GM23338 (cell line): ENCODE measurements around the gene ANTXR2. TPM values are rescaled to one million over a fixed set of nuclear protein-coding genes. Genes with fewer than 3 reads are reported as not detected.

Experiments used
- ATAC-seq: fragments of 200-7000 bp; cut with Tn5 transposase; 3 replicates; pipeline ENCODE4 v1.9.1; 2020
- DNase-seq: peaks from one replicate; pipeline ENCODE4 v3.0.0-alpha.2; 2015; ENCODE audit warnings: low spot score
- H2AFZ ChIP-seq: fragments of 200-600 bp; sonication (generic); 2 replicates; pipeline ENCODE4 v1.8.0; 2016; ENCODE audit warnings: antibody characterized with exemption, mild to moderate bottlenecking, moderate library complexity
- H3F3A ChIP-seq: fragments of 200-600 bp; sonication (generic); replicated peaks from 2 replicates; pipeline ENCODE4 v1.8.0; 2017; ENCODE audit warnings: antibody characterized with exemption, mixed run types, low read depth
- H3K27ac ChIP-seq: fragments of 200-600 bp; sonication (generic); 2 replicates; pipeline ENCODE4 v1.6.1; 2016; ENCODE audit warnings: low read depth
- H3K27me3 ChIP-seq: fragments of 200-600 bp; sonication (generic); 2 replicates; pipeline ENCODE4 v1.8.0; 2016; ENCODE audit warnings: mild to moderate bottlenecking, mixed run types, moderate library complexity; ENCODE audit not compliant: insufficient read depth
- H3K36me3 ChIP-seq: fragments of 200-600 bp; sonication (generic); 2 replicates; pipeline ENCODE4 v1.8.0; 2016; ENCODE audit warnings: mild to moderate bottlenecking; ENCODE audit not compliant: insufficient read depth
- H3K4me1 ChIP-seq: fragments of 200-600 bp; sonication (generic); 2 replicates; pipeline ENCODE4 v1.8.0; 2016; ENCODE audit warnings: mild to moderate bottlenecking, moderate library complexity; ENCODE audit not compliant: insufficient read depth
- H3K4me2 ChIP-seq: fragments of 200-600 bp; sonication (generic); 2 replicates; pipeline ENCODE4 v1.7.1; 2017; ENCODE audit warnings: mixed run types
- H3K4me3 ChIP-seq: fragments of 200-600 bp; sonication (generic); 2 replicates; pipeline ENCODE4 v1.6.1; 2016; ENCODE audit warnings: mixed run types
- H3K79me2 ChIP-seq: fragments of 200-600 bp; sonication (generic); replicated peaks from 2 replicates; pipeline ENCODE4 v1.8.0; 2017; ENCODE audit warnings: mild to moderate bottlenecking; ENCODE audit not compliant: insufficient read depth
- H3K9me2 ChIP-seq: fragments of 200-600 bp; sonication (generic); 2 replicates; pipeline ENCODE4 v1.8.0; 2017; ENCODE audit not compliant: insufficient read depth
- H4K20me1 ChIP-seq: fragments of 200-600 bp; sonication (generic); replicated peaks from 2 replicates; pipeline ENCODE4 v1.8.0; 2017; ENCODE audit warnings: mild to moderate bottlenecking; ENCODE audit not compliant: insufficient read depth
- H3K27ac Mint-ChIP-seq: 2 replicates; pipeline ENCODE4 v1.8.0; 2020; ENCODE audit warnings: inconsistent platforms, mild to moderate bottlenecking, moderate library complexity, mixed read lengths
- H3K27me3 Mint-ChIP-seq: 3 replicates; pipeline ENCODE4 v1.8.0; 2022; ENCODE audit warnings: low read depth, mild to moderate bottlenecking, moderate library complexity, mixed read lengths, inconsistent platforms; ENCODE audit not compliant: insufficient read depth, poor library complexity
- H3K36me3 Mint-ChIP-seq: 3 replicates; pipeline ENCODE4 v1.8.0; 2021; ENCODE audit warnings: low read depth, mild to moderate bottlenecking, inconsistent platforms, moderate library complexity, mixed read lengths
- H3K4me1 Mint-ChIP-seq: 3 replicates; pipeline ENCODE4 v1.8.0; 2020; ENCODE audit warnings: mild to moderate bottlenecking, inconsistent platforms, mixed read lengths
- H3K4me3 Mint-ChIP-seq: 3 replicates; pipeline ENCODE4 v1.8.0; 2021; ENCODE audit warnings: moderate library complexity, mild to moderate bottlenecking, inconsistent platforms, mixed read lengths
- H3K9me3 Mint-ChIP-seq: 3 replicates; pipeline ENCODE4 v1.8.0; 2020; ENCODE audit warnings: moderate library complexity, mild to moderate bottlenecking, inconsistent platforms, mixed read lengths
- CREB1 ChIP-seq: fragments of 250-450 bp; sonication (Bioruptor Pico); IDR thresholded peaks from 2 replicates; pipeline ENCODE4 v1.5.0; 2020; ENCODE audit warnings: low read depth, mild to moderate bottlenecking, moderate library complexity
- CTCF ChIP-seq, 2 experiments: fragments of 200-600 bp in 1 of 2; sonication (generic) in 1 of 2; conservative IDR thresholded peaks; 2 replicates each; pipeline versions ENCODE4 v1.5.1 to v1.6.1; 2016 to 2017; ENCODE audit warnings: antibody characterized with exemption in 2 of 2, low read depth in 2 of 2, mild to moderate bottlenecking in 2 of 2, moderate library complexity in 1 of 2
- ETS1 ChIP-seq: IDR thresholded peaks from 2 replicates; pipeline ENCODE4 v1.6.1; 2016; ENCODE audit warnings: antibody characterized with exemption
- EZH2 ChIP-seq: fragments of 200-600 bp; sonication (generic); IDR thresholded peaks from one replicate; pipeline ENCODE4 v1.8.0; 2017; ENCODE audit warnings: antibody characterized with exemption, mild to moderate bottlenecking, low read depth; ENCODE audit not compliant: unreplicated experiment
- EZH2phosphoT487 ChIP-seq: fragments of 200-600 bp; sonication (generic); IDR thresholded peaks from one replicate; pipeline ENCODE4 v1.8.1; 2018; ENCODE audit warnings: antibody characterized with exemption; ENCODE audit not compliant: unreplicated experiment
- JUNB ChIP-seq: IDR thresholded peaks from one replicate; pipeline ENCODE4 v1.6.1; 2016; ENCODE audit warnings: antibody characterized with exemption; ENCODE audit not compliant: unreplicated experiment
- NANOG ChIP-seq: IDR thresholded peaks from 2 replicates; pipeline ENCODE4 v1.6.1; 2016; ENCODE audit warnings: antibody characterized with exemption, borderline replicate concordance
- POLR2AphosphoS5 ChIP-seq: IDR thresholded peaks from 2 replicates; pipeline ENCODE4 v1.6.1; 2016; ENCODE audit warnings: antibody characterized with exemption, low read depth
- REST ChIP-seq: IDR thresholded peaks from one replicate; pipeline ENCODE4 v1.6.1; 2018; ENCODE audit warnings: antibody characterized with exemption; ENCODE audit not compliant: unreplicated experiment
- STAT1 ChIP-seq: IDR thresholded peaks from one replicate; pipeline ENCODE4 v1.6.1; 2016; ENCODE audit warnings: antibody characterized with exemption; ENCODE audit not compliant: unreplicated experiment
- ZNF114 ChIP-seq: fragments of 250-450 bp; sonication (Bioruptor Pico); IDR thresholded peaks from 2 replicates; pipeline ENCODE4 v1.5.0; 2020; ENCODE audit warnings: mild to moderate bottlenecking, moderate library complexity
- ZNF331 ChIP-seq: fragments of 250-450 bp; sonication (Bioruptor Pico); IDR thresholded peaks from 2 replicates; pipeline ENCODE4 v1.5.0; 2020; ENCODE audit warnings: low read depth, mild to moderate bottlenecking, moderate library complexity
- ZNF462 ChIP-seq: fragments of 250-450 bp; sonication (Bioruptor Pico); IDR thresholded peaks from 2 replicates; pipeline ENCODE4 v1.5.0; 2020; ENCODE audit warnings: mild to moderate bottlenecking, moderate library complexity
- polyA plus RNA-seq: library from polyadenylated mRNA; unstranded; fragments of >200 nt; fragmentation: Nextera tagmentation; extraction: Ambion mirVana; gene quantifications from 2 replicates; pipeline ENCODE4 v1.2.1, GENCODE V29; 2016
- total RNA-seq: library from RNA; depleted of rRNA; stranded (reverse); fragments of >200 nt; shearing (Covaris generic); gene quantifications from 2 replicates; pipeline ENCODE4 v1.2.3, GENCODE V29; 2014

Gene ANTXR2
- total and polyA plus RNA-seq, 2 experiments from 2014 or later, result 2.0 to 5.3 TPM

GRCh38 chr4:79964020-79964399, 109.0 kb downstream of the ANTXR2 start:
- Mint-ChIP-seq H3K4me1 (peaks cover 19% of the 10 kb centered on the region; the same call in 2 of the 3 replicates), H3K36me3 (no peaks in the 10 kb centered on the region), H3K27me3 (peaks cover 12% of the 10 kb centered on the region), H3K4me3 (peak overlapping the region; percentile 80), H3K27ac (no peak overlapping the region), H3K9me3 (no peaks in the 10 kb centered on the region)
- peaks cover 4% of the 10 kb centered on the region; the same call in 1 of the 2 replicates for H3K4me1 ChIP-seq
- ATAC-seq (no peak; the same call in 2 of the 3 replicates), DNase-seq (no peak)
- no peak for TF ChIP-seq EZH2phosphoT487
- no peak for TF ChIP-seq EZH2
- TF ChIP-seq ETS1, result no peak
- TF ChIP-seq REST, result no peak
- TF ChIP-seq ZNF331 (CRISPR knock-in tag), result no peak
- TF ChIP-seq ZNF114, result no peak
- TF ChIP-seq CTCF (conservative IDR thresholded peaks at IDR 0.05; ENCODE audit: low read depth in 2 of 2), result no peak
- no peak for TF ChIP-seq STAT1
- no peak for TF ChIP-seq ZNF462 (CRISPR knock-in tag)
- TF ChIP-seq JUNB, result no peak
- TF ChIP-seq POLR2AphosphoS5, result no peak
- no peak for TF ChIP-seq CREB1 (CRISPR knock-in tag)
- no peak for TF ChIP-seq NANOG
- H3K36me3 ChIP-seq, result no peaks in the 10 kb centered on the region
- peak overlapping the region; percentile 79 for H3K4me2 ChIP-seq
- H3K4me3 ChIP-seq, result peak overlapping the region; percentile 62
- H3F3A ChIP-seq, result no peaks in the 10 kb centered on the region
- peak overlapping the region; percentile 97 for H2AFZ ChIP-seq
- H3K27ac ChIP-seq, result no peak overlapping the region
- H3K9me2 ChIP-seq, result no peaks in the 10 kb centered on the region
- peaks cover 49% of the 10 kb centered on the region for H3K27me3 ChIP-seq
- no peaks in the 10 kb centered on the region for H3K79me2 ChIP-seq
- no peaks in the 10 kb centered on the region for H4K20me1 ChIP-seq
